ENCODE data around the gene SLC44A1. TPM values are rescaled to one million over a fixed set of nuclear protein-coding genes. Genes with fewer than 3 reads are reported as not detected.

Gene SLC44A1
- total RNA-seq, 1 experiment from 2014 or later, result 3.7 TPM

DNA sequence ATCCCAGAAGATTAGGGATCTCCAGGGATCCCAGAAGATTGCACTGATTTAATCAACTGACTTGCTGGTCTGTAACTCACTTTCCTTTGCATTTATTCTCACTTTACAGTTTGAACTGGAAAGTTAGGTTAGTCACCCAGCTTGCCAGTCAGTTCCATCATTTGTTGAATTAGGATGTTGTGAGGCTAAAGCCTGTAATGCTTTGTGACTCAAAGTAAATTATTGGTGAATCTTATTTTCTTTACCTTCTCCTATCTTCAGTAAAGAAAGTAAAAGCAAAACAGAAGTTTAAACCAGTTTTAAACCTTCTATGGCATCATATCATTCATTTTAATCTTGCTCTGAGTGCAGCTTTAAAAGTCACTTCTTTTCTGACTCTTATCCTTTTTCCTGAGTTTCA is 85.8 kb downstream of the SLC44A1 start:
- Histone ChIP-seq H3K4me3 (ENCODE audit: low read length) (no peak overlapping the region), H2AFZ (ENCODE audit: low read length) (no peak overlapping the region), H3K79me2 (ENCODE audit: low read length) (no peaks in the 10 kb centered on the region), H3K9ac (ENCODE audit: low read length) (no peak overlapping the region), H3K27me3 (ENCODE audit: low read length) (no peaks in the 10 kb centered on the region), H3K4me1 (ENCODE audit: low read length) (no peaks in the 10 kb centered on the region), H3K4me2 (ENCODE audit: low read depth, low read length, poor library complexity, severe bottlenecking) (no peak overlapping the region), H3K9me2 (replicated peaks; ENCODE audit: insufficient read depth, low read length) (no peaks in the 10 kb centered on the region), H3K36me3 (ENCODE audit: insufficient read depth, low read length) (no peaks in the 10 kb centered on the region), H3K9me3 (ENCODE audit: low read length) (no peaks in the 10 kb centered on the region), H4K20me1 (ENCODE audit: insufficient read depth, low read depth, low read length) (no peaks in the 10 kb centered on the region), H3K27ac (ENCODE audit: low read length) (no peak overlapping the region)
- DNase-seq, result no peak

DNA sequence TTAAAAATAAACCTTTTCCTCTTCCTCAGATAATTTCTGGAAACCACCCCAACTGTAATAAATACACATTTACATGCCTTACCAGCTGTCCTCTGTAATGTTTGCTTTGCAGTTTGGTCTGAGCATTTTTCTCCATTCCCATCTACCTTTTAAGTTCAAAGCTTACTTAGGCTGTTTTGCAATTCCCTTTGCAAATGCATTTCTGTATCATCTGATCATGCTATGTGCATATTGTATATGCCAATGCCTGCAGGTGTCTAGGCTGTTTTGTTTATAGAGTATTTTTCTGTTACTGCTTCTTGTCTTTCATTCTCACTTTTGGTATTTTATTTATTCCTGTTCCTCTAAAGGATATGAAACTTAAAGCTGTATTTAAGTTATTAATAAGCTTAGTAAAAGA is 86.3 kb downstream of the SLC44A1 start:
- no peak for DNase-seq
- no peak overlapping the region for H3K27ac ChIP-seq (ENCODE audit: low read length)
- no peaks in the 10 kb centered on the region for H3K4me1 ChIP-seq (ENCODE audit: low read length)
- H3K4me3 ChIP-seq (ENCODE audit: low read length), result no peak overlapping the region
- H3K9me2 ChIP-seq (replicated peaks; ENCODE audit: insufficient read depth, low read length), result no peaks in the 10 kb centered on the region
- no peak overlapping the region for H2AFZ ChIP-seq (ENCODE audit: low read length)
- no peak overlapping the region for H3K4me2 ChIP-seq (ENCODE audit: low read depth, low read length, poor library complexity, severe bottlenecking)
- H4K20me1 ChIP-seq (ENCODE audit: insufficient read depth, low read depth, low read length), result no peaks in the 10 kb centered on the region
- H3K27me3 ChIP-seq (ENCODE audit: low read length), result no peaks in the 10 kb centered on the region
- H3K79me2 ChIP-seq (ENCODE audit: low read length), result no peaks in the 10 kb centered on the region
- H3K9me3 ChIP-seq (ENCODE audit: low read length), result no peaks in the 10 kb centered on the region
- H3K36me3 ChIP-seq (ENCODE audit: insufficient read depth, low read length), result no peaks in the 10 kb centered on the region
- no peak overlapping the region for H3K9ac ChIP-seq (ENCODE audit: low read length)

DNA sequence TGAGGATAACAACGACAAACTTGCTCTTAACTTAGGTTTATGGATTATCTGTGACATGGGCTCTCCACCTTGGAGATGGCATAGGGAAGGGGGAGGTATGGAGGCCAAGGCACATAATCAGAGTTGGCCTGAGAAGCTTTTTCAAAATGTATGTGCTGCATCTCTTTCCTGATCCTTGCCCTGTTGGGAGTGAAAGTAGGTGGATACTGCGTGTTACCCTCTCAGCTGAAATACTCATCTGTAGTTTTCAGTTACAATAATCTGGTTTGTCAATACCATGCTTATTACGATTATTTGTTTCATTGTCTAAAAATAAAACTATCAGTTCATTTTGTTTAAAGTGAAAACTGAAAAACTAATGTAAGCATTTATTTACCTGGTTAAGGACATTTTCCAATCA is 86.7 kb downstream of the SLC44A1 start:
- Histone ChIP-seq H3K9me3 (ENCODE audit: low read length) (no peaks in the 10 kb centered on the region), H3K27me3 (ENCODE audit: low read length) (no peaks in the 10 kb centered on the region), H3K27ac (ENCODE audit: low read length) (no peak overlapping the region), H3K4me1 (ENCODE audit: low read length) (no peaks in the 10 kb centered on the region), H3K4me2 (ENCODE audit: low read depth, low read length, poor library complexity, severe bottlenecking) (no peak overlapping the region), H4K20me1 (ENCODE audit: insufficient read depth, low read depth, low read length) (no peaks in the 10 kb centered on the region), H3K79me2 (ENCODE audit: low read length) (no peaks in the 10 kb centered on the region), H3K9ac (ENCODE audit: low read length) (no peak overlapping the region), H3K9me2 (replicated peaks; ENCODE audit: insufficient read depth, low read length) (no peaks in the 10 kb centered on the region), H3K4me3 (ENCODE audit: low read length) (no peak overlapping the region), H3K36me3 (ENCODE audit: insufficient read depth, low read length) (no peaks in the 10 kb centered on the region), H2AFZ (ENCODE audit: low read length) (no peak overlapping the region)
- DNase-seq, result no peak

DNA sequence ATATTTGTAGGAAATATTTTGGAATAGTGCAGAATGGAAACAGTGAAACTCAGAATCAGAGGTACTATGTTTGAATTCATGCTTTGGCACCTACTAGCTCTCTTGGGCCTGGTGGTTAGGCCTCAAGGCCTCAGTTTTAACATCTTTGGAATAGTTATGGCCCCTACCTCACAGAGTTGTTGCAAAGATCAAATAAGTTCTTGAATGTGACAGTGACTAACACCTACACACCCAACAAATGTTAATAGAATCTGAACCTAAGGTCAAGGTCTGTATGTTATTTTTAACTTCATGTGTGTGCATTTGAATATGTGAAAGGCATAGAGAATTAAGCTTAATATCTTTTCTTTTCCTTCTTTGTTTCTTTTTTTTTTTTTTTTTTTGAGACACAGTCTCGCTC is 87.3 kb downstream of the SLC44A1 start:
- H3K9ac ChIP-seq (ENCODE audit: low read length), result no peak overlapping the region
- no peak overlapping the region for H3K27ac ChIP-seq (ENCODE audit: low read length)
- H3K27me3 ChIP-seq (ENCODE audit: low read length), result no peaks in the 10 kb centered on the region
- H3K4me1 ChIP-seq (ENCODE audit: low read length), result no peaks in the 10 kb centered on the region
- no peak overlapping the region for H3K4me2 ChIP-seq (ENCODE audit: low read depth, low read length, poor library complexity, severe bottlenecking)
- H2AFZ ChIP-seq (ENCODE audit: low read length), result no peak overlapping the region
- H3K36me3 ChIP-seq (ENCODE audit: insufficient read depth, low read length), result no peaks in the 10 kb centered on the region
- H4K20me1 ChIP-seq (ENCODE audit: insufficient read depth, low read depth, low read length), result no peaks in the 10 kb centered on the region
- no peaks in the 10 kb centered on the region for H3K9me2 ChIP-seq (replicated peaks; ENCODE audit: insufficient read depth, low read length)
- no peaks in the 10 kb centered on the region for H3K79me2 ChIP-seq (ENCODE audit: low read length)
- no peaks in the 10 kb centered on the region for H3K9me3 ChIP-seq (ENCODE audit: low read length)
- no peak for DNase-seq
- no peak overlapping the region for H3K4me3 ChIP-seq (ENCODE audit: low read length)

DNA sequence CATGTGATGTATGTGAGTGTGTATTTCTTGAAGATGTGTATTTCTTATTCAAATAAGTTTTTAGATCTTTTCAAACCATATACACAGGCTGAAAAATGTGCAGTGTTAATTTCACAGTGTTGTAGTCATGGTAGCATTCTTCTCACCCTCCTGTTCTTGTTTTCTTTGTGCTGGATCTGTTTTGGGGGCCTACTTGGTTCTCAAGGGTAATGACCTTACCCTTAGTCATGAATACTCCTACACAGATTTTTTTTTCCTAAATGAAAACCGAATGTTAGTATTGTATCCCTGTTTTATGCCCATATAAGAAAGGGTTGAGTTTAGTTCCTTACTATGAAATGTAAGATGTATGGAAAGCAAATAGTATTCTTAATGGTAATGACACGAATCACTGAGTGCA is 88.0 kb downstream of the SLC44A1 start:
- Histone ChIP-seq H3K36me3 (ENCODE audit: insufficient read depth, low read length) (no peaks in the 10 kb centered on the region), H4K20me1 (ENCODE audit: insufficient read depth, low read depth, low read length) (no peaks in the 10 kb centered on the region)

DNA sequence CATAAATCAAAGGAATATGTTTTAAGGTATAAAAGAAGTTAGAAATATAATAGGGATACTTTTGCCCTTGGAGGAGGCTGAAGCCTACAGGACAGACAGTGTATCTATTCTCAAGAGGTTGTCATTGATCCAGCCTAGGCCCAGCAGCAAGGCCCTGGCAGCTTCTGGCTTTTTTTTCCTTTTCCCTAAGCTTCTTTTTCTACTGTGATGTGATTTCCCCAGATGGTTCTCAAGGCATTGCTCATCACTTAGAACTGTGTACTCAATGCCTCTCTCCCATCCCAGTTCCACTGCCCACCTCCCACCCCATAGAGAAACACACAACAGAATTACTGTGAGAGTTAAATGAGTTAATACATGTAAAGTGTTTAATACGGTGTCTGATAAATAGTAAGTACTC is 88.6 kb downstream of the SLC44A1 start:
- Histone ChIP-seq H4K20me1 (ENCODE audit: insufficient read depth, low read depth, low read length) (no peaks in the 10 kb centered on the region), H3K27ac (ENCODE audit: low read length) (no peak overlapping the region), H3K27me3 (ENCODE audit: low read length) (no peaks in the 10 kb centered on the region), H3K9ac (ENCODE audit: low read length) (no peak overlapping the region), H3K9me3 (ENCODE audit: low read length) (no peaks in the 10 kb centered on the region), H3K4me1 (ENCODE audit: low read length) (no peaks in the 10 kb centered on the region), H2AFZ (ENCODE audit: low read length) (no peak overlapping the region), H3K36me3 (ENCODE audit: insufficient read depth, low read length) (no peaks in the 10 kb centered on the region), H3K9me2 (replicated peaks; ENCODE audit: insufficient read depth, low read length) (no peaks in the 10 kb centered on the region), H3K4me2 (ENCODE audit: low read depth, low read length, poor library complexity, severe bottlenecking) (no peak overlapping the region), H3K4me3 (ENCODE audit: low read length) (no peak overlapping the region), H3K79me2 (ENCODE audit: low read length) (no peaks in the 10 kb centered on the region)
- no peak for DNase-seq

More for the DNA sequence above, 88.0 kb downstream of the SLC44A1 start:
- H2AFZ ChIP-seq (ENCODE audit: low read length), result no peak overlapping the region
- H3K27me3 ChIP-seq (ENCODE audit: low read length), result no peaks in the 10 kb centered on the region
- no peaks in the 10 kb centered on the region for H3K4me1 ChIP-seq (ENCODE audit: low read length)
- no peak overlapping the region for H3K27ac ChIP-seq (ENCODE audit: low read length)
- no peak overlapping the region for H3K4me3 ChIP-seq (ENCODE audit: low read length)
- no peaks in the 10 kb centered on the region for H3K79me2 ChIP-seq (ENCODE audit: low read length)
- H3K9me3 ChIP-seq (ENCODE audit: low read length), result no peaks in the 10 kb centered on the region
- H3K9ac ChIP-seq (ENCODE audit: low read length), result no peak overlapping the region
- no peak for DNase-seq
- H3K4me2 ChIP-seq (ENCODE audit: low read depth, low read length, poor library complexity, severe bottlenecking), result no peak overlapping the region
- H3K9me2 ChIP-seq (replicated peaks; ENCODE audit: insufficient read depth, low read length), result no peaks in the 10 kb centered on the region

DNA sequence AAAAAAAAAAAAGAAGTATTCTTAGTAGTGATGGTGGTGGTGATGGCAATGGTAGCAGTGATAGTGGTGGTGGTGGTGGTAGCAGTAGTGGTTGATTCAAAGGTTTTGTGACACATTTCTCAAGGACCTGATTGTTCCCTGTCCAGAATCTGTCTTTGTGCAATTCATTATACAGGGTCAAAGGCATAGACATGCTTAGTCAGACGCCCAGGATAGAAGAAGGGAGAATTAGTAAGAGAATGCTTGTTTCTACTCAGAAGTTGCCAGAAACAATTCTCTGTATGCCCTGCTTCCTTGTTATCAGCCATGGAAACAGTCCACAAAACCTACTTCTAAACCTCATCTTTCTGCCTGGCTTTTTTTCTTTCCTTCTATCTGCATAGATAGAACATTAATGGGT is 89.4 kb downstream of the SLC44A1 start:
- no peak overlapping the region for H2AFZ ChIP-seq (ENCODE audit: low read length)
- no peak overlapping the region for H3K4me2 ChIP-seq (ENCODE audit: low read depth, low read length, poor library complexity, severe bottlenecking)

DNA sequence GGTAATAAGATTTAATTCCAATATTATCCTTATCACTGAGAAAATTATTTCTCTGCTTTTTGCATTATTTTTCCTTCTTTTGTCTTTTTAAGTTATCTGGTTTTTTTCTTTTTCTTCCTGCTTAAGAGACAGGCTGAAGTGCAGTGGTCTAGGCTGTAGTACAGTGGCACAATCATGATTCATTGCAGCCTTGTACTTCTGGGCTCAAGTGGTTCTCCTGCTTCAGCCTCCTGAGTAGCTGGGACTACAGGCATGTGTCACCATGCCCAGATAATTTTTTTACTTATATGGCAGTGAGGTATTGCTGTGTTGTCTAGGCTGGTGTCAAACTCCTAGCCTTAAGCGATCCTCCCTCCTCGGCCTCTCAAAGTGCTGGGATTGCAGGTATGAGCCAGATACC is 93.9 kb downstream of the SLC44A1 start:
- DNase-seq, result no peak
- Histone ChIP-seq H3K36me3 (ENCODE audit: insufficient read depth, low read length) (no peaks in the 10 kb centered on the region), H3K9me3 (ENCODE audit: low read length) (no peaks in the 10 kb centered on the region), H3K4me2 (ENCODE audit: low read depth, low read length, poor library complexity, severe bottlenecking) (no peak overlapping the region), H3K27me3 (ENCODE audit: low read length) (no peaks in the 10 kb centered on the region), H3K27ac (ENCODE audit: low read length) (no peak overlapping the region), H3K79me2 (ENCODE audit: low read length) (no peaks in the 10 kb centered on the region), H3K9ac (ENCODE audit: low read length) (no peak overlapping the region), H3K4me1 (ENCODE audit: low read length) (no peaks in the 10 kb centered on the region), H4K20me1 (ENCODE audit: insufficient read depth, low read depth, low read length) (no peaks in the 10 kb centered on the region), H3K9me2 (replicated peaks; ENCODE audit: insufficient read depth, low read length) (no peaks in the 10 kb centered on the region), H2AFZ (ENCODE audit: low read length) (no peak overlapping the region), H3K4me3 (ENCODE audit: low read length) (no peak overlapping the region)

More for the DNA sequence above, 89.4 kb downstream of the SLC44A1 start:
- Histone ChIP-seq H3K9me3 (ENCODE audit: low read length) (no peaks in the 10 kb centered on the region), H3K27ac (ENCODE audit: low read length) (no peak overlapping the region), H3K9ac (ENCODE audit: low read length) (no peak overlapping the region), H3K79me2 (ENCODE audit: low read length) (no peaks in the 10 kb centered on the region), H3K4me3 (ENCODE audit: low read length) (no peak overlapping the region), H3K4me1 (ENCODE audit: low read length) (no peaks in the 10 kb centered on the region), H3K27me3 (ENCODE audit: low read length) (no peaks in the 10 kb centered on the region), H4K20me1 (ENCODE audit: insufficient read depth, low read depth, low read length) (no peaks in the 10 kb centered on the region), H3K9me2 (replicated peaks; ENCODE audit: insufficient read depth, low read length) (no peaks in the 10 kb centered on the region), H3K36me3 (ENCODE audit: insufficient read depth, low read length) (no peaks in the 10 kb centered on the region)
- no peak for DNase-seq

DNA sequence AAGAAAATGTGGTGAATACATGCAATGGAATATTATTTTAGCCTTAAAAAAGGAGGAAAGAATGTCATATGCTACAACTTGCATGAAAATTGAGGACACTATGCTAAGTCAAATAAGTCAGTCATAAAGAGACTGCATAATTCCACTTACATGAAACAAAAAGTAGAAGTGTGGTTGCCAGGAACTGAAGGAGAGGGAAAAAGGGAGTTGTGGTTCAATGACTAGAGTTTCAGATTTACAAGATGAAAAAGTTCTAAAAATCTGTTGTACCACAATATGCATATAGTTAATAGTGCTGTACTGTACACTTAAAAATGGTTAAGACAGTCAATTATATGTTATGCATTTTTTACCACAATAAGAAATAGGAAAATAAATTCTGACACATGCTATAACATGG is 95.4 kb downstream of the SLC44A1 start:
- Histone ChIP-seq H3K27me3 (ENCODE audit: low read length) (no peaks in the 10 kb centered on the region), H3K27ac (ENCODE audit: low read length) (no peak overlapping the region), H3K4me1 (ENCODE audit: low read length) (no peaks in the 10 kb centered on the region), H4K20me1 (ENCODE audit: insufficient read depth, low read depth, low read length) (no peaks in the 10 kb centered on the region), H3K9me3 (ENCODE audit: low read length) (no peaks in the 10 kb centered on the region), H3K79me2 (ENCODE audit: low read length) (no peaks in the 10 kb centered on the region), H3K4me3 (ENCODE audit: low read length) (no peak overlapping the region), H3K4me2 (ENCODE audit: low read depth, low read length, poor library complexity, severe bottlenecking) (no peak overlapping the region), H2AFZ (ENCODE audit: low read length) (no peak overlapping the region), H3K9me2 (replicated peaks; ENCODE audit: insufficient read depth, low read length) (no peaks in the 10 kb centered on the region), H3K9ac (ENCODE audit: low read length) (no peak overlapping the region), H3K36me3 (ENCODE audit: insufficient read depth, low read length) (no peaks in the 10 kb centered on the region)
- no peak for DNase-seq
